Activated naive CD8-positive, alpha-beta T cell treated with anti-CD3 and anti-CD28 coated beads, Interleukin-2, amount 50 U/mL, for 16 hours (primary cell): Measurements from ENCODE around the gene GNAT2.
"Not testable (repeated sequence)": the region's sequence is repeated elsewhere in the genome, so short reads cannot be mapped to it uniquely, and the experiment has no call there.

Experiments
- DNase-seq: peaks from one replicate; pipeline ENCODE4 v3.0.0-alpha.2; 2020; ENCODE audit warnings: low read depth, low spot score

Gene GNAT2

DNA sequence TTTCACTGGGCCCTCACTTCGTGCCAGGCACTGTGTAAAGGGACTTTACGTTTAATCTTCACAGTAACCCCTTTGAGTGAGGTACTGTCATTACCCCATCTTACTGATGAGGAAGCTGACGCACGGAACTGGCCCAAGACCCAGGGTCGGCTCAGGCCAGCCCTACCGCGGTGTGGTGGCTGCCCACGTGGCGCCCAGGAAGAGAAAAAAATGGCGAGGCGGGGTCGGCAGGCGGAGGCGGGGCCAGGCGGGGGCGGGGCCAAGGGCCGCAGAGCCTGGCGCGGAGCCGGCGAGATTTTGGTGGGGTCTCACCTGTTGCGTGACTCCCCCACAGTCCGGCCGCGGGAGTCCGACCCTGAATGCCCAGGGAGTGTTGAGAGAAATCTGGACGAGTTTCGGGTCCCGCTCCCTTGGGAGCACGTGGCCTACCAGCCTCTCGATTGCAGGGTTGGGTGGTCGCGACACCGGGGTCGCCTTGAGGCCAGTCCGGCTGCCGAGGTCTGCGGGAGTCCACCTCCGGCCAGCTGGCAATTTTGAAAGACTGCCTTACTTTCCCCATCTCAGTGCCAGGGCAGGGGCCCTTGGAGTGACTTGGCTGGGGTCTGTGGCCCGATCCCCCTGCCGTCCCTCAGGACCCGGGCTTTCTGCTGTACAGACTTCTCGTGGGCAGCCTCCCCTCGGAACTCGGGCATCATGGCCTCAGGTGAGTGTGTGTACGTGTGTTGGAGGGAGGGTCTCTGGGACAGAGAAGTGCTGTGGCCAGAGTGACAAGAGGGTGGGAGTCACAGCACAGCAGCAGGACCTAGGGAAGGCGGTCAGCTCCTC, at the start of gene GNAT2, which contains the start of gene AMPD2:
Gene GNAT2 (minus strand): TSS at position 41 of the 825 bp plus-strand sequence. CDS start 6,746 bp downstream, outside the sequence.
Gene AMPD2 (plus strand): TSS at position 262 of the 825 bp plus-strand sequence. CDS start 1,339 bp downstream, outside the sequence.
- peak; percentile 37 for DNase-seq

DNA sequence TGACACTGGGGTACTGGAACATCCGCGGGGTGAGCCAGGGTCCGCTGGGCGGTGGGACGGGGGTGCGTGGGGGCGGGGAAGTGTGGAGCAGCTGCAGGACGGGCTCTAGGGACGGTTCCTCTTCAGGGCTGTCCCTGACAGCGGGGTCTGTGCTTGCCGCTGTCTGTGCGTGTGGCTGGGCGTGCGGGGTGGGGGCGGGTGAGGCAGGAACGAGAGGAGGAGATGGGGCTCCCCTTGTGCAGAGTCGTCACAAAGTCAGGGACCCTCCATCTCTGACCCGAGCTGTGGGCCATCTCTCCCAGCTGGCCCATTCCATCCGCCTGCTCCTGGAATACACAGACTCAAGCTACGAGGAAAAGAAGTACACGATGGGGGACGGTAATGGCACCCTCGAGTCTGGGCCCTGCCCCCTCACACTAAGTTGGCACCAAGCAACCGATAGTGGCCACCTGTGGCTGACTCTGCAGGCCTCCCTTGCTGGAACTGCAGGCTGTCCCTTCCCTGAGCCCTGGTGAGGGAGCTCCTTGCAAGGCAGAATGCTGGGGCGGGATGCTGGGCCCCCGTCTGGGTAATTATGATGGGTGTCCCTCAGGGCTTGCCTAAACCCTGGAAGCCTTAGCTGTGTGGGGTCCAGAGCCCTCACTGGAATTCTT, 48.8 kb upstream of the GNAT2 start:
- no peak for DNase-seq

DNA sequence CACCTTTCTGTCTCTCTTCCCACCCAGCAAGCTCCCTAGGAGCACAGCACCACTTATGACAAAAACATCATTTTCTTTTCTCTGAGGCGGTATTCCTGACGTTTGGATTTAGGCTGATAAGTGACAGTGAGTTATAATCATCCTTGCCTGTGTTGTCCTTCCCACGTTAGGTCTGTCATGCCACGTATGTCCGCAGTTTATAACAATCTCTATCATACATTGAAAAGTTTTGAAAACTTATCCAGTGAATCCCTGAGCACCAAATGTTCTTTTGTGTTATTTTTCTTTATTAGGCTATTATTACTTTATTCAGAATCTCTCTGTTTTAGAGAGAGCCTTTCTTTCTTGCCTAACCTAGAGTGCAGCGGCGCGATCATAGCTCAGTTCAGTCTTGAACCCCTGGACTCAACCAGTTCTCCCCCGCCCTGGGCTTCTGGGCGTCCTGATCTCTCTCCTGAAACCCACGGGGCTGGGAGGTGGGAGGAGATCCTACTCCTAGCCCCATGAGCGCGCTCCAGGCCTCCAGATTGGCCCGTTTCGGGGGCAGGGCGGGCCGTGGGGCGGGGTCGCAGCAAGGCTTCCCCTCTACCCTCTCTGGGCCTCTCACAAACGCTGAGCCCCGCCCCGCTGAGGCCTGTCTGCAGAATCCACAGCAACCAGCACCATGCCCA, 48.2 kb upstream of the GNAT2 start, which contains the start of gene GSTM2:
Gene GSTM2 (plus strand): TSS at position 606 of the 671 bp plus-strand sequence. CDS start 59 bp downstream, at position 665.
- DNase-seq = peak; percentile 80

DNA sequence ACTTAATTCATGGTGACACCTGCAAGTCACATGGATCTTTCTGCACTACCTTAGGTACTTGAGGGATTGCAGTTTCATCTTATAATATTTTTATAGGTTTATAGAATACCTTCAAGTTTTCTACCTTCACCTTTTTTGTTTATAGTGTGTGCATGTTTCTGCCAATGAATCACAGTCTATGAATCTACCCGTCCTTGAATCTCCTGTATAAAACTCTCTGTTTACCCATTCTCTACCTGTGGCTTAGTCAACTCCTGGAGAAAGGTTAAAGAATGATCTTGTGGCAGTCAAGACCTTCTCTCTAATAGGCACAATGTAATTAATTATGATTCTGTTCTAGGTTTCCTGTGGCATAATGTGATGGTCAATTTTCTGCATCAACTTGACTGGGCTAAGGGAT, 45.3 kb upstream of the GNAT2 start:
- no peak for DNase-seq

DNA sequence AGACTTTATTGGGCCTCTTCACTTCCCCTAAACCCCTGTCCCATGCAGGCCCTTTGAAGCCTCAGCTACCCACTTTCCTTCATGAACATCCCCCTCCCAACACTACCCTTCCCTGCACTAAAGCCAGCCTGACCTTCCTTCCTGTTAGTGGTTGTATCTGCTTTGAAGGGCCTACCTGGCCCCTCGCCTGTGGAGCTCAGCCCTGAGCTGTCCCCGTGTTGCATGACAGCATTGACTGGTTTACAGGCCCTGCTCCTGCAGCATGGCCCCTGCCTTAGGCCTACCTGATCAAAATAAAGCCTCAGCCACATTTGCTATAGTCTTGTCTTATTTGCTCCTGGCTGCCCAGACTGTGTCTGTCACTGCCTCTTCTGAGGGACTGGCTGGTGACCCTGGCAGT, 42.0 kb upstream of the GNAT2 start:
- DNase-seq = no peak

DNA sequence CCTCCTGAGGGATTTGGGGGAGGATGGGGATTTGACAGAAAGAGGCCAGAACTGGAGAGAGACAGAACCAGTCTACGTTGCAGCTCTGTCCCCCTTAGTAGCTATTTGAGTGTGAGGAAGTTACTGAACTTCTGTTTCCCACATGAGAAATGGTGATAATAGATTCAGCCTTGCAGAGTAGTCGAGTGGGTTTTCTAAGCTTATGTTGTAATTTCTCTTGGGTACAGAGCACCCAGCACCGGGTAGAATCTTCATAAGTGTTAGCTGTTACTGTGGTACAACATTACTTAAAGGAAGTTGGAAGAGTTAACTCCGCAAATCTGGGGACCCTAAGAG, 41.2 kb upstream of the GNAT2 start:
- DNase-seq = not testable (repeated sequence)

DNA sequence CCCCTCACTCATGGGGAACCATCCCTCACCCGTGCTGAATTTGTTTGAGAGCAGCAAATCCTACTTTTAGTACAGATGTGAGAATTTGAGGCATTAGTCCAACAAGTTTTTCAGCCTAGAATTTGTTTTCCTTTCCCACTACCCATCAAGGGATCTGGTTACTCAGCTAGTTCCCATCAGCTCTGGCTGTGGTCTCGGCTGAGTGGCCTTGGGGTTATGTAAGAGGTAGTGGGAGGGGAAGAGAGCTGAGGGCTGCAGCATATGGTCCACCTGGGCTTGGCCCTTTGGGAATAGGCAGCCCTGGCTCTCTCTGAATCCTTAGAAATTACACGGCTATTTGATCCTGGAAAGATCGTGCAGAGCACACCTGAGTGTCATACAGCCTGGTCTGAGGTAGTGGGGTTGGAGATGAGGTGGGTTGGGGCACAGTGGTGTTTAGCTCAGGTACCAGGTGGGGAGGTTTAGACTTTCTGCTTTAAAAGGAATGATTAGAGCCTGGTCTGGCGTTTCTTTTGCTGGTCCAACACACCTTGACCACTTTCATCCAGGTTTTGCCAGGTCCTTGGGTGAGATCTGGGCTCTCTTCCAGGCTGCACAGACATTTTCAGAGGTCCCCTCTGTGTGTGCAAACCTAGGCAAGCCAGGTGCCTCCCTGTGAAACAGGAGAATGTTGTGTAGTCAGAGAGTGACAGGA, 40.7 kb upstream of the GNAT2 start:
- no peak for DNase-seq

DNA sequence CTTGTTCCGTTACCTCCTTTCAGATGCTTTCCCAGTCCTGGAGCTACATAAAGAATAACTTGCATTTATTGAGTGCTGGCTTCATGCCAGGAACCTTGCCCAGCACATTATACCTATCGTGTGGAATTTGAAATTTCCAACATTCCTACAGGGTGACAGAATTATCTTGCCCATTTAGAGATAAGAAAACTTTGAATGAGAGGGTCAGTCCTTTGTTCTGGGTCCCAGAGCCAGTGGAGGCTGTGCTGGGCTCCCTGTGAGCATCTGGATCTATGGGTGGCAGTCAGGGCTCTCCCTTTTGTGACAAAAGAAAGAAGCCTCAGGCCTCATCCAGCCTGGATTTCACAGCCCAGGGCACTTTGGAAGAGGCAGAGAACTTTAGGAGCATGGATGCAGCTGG, 39.7 kb upstream of the GNAT2 start:
- no peak for DNase-seq

DNA sequence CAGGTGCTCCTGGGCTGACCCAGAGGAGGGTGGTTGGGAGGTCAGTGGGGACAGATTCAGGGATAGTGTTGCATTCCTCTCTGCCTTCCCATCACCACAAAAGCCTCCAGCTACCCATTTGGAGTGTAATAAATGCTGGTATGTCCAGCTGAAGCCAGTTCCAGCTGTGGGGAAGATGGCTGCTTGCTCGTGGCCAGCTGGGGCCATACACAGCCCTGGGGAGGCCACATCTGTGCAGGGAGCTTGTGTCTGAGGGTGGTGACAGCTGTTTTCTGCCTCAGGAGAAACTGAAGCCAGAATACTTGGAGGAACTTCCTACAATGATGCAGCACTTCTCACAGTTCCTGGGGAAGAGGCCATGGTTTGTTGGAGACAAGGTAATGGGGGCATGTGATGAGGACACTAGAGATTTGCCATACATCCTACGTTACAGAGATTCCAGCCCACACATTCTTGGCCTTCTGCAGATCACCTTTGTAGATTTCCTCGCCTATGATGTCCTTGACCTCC, 39.2 kb upstream of the GNAT2 start:
- DNase-seq = no peak

DNA sequence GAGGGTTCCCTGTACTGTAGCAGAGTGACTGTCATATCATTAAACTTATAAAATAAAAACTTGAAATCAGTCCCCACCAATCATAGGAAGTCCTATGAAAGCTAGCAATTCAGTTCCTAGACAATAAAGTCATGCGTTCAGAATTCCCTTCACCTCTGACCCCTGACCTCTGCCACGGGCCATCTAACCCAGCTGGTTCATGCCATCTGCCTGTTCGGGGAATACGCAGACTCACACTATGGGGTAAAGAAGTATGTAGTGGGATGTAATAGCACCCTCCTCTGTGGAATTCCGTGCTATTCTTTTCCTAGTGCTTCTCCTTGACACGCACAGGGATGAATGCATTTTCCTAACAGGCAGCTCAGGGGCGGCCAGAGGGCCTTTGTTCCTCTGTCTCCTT, 38.6 kb upstream of the GNAT2 start:
- no peak for DNase-seq

DNA sequence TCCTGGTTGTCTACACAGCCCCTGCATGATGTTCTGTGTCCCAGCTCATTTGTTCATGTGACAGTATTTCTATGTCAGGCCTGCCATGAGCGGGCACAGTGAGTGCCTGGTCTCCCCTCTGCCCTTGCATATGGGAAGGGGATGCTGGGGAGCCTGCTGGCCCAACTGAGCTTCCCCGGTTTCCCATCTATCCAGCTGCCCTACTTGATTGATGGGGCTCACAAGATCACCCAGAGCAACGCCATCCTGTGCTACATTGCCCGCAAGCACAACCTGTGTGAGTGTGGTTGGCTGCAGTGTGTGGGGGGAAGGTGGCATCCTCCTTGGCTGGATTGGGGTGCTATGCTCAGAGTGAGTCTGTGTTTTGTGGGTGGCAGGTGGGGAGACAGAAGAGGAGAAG, 38.0 kb upstream of the GNAT2 start:
- no peak for DNase-seq

DNA sequence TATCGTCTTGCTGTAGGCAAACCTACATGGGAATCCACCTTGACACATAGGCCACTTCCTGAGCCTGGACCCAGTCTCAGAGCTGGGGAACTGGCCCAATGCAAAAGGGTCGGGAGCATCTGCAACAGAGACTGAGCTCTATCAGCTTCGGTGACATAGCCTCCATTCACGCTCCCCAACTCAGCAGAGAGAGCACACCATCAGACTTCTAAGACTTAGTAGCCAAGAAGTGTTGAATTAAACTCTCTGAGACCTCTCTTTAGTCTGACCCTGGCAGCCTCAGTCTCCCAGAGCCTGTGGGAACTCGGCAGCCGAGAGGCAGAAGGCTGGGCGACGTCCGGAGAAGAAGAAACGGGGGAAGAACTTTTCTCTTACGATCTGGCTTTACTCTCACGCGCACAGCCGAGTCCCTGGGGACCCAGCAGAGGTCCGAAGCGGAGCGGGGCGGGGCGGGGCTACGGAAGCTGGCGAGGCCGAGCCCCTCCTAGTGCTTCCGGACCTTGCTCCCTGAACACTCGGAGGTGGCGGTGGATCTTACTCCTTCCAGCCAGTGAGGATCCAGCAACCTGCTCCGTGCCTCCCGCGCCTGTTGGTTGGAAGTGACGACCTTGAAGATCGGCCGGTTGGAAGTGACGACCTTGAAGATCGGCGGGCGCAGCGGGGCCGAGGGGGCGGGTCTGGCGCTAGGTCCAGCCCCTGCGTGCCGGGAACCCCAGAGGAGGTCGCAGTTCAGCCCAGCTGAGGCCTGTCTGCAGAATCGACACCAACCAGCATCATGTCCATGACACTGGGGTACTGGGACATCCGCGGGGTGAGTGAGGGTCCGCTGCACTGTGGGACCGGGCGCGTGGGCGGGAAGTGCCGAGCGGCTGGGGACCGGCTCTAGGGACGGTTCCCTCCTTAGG, 36.5 kb upstream of the GNAT2 start, which contains the start of gene GSTM4:
Gene GSTM4 (plus strand): TSS at position 485 of the 905 bp plus-strand sequence. CDS start 291 bp downstream, at position 776.
- peak; percentile 26 for DNase-seq

DNA sequence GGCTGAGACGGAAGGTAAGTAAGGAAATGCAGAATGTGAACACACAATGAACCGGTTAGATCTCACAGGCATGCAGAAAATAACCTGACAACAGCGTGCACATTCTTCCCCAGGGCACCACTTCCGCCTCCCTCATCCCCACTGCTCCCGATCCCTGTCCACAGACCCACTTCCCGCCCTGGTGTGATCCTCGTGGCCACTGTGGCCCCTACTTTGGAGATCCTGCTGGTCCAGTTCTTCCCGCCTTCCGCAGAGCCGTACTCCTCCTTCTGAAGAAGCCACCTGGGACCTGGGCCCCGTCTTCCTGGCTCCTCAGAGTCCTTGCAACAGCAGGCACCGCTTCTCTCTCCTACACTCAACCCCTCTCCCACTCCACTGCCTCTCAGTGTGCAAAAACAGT, 35.1 kb upstream of the GNAT2 start:
- DNase-seq = no peak

DNA sequence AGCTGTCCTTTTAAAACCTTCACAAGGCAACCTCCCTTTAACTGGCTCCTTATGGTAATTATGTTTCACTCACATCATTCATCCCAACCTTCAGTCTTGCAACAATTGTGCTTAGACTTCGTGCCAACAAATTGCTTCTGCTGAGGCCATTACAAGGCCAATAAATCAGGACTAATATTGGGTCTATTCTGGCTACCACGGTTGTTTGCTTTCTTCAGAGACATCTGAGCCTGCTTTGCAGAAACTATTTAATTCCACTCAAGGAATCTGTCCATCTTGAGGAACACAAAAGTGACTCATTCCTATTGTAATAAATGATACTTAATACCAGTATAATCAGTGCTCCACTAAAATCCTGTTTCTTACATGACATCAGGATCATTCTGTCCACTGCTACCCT, 33.9 kb upstream of the GNAT2 start:
- DNase-seq = no peak

DNA sequence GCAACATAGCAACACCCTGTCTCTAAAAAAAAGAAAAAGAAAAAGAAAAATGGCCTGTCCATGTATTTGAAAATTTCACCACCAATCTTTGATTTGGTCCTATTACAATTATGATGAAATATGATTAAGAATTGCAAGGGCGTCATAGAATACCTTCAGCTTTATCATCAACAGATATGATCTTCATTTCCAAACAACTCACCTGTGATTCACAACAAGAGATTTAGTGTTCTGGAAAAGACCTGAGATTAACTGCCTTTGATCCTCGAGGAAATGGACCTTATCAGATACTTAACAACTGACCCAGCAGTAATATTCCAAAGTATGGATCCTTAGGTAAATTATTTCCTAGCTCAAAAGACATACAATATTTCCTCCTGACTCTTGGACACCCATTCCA, 33.0 kb upstream of the GNAT2 start:
- DNase-seq = no peak

DNA sequence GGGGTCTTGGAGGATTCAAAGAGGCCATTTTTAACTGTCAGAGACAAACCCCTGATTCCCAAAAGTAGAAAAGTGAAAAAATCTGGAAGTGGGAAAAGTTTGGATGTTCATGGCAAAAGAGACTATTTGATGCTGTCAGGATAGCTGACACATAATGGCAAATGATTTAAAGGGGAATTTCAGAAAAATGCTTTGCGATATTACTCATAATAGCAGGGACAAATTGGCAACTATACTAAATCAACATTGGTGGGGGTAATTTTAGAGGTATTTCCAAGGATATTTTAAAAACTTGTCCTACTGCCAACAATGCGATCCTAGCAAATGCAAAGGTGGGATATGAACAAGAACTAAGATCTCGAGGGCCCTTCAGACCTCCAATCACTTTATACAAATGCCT, 31.2 kb upstream of the GNAT2 start:
- DNase-seq = no peak

DNA sequence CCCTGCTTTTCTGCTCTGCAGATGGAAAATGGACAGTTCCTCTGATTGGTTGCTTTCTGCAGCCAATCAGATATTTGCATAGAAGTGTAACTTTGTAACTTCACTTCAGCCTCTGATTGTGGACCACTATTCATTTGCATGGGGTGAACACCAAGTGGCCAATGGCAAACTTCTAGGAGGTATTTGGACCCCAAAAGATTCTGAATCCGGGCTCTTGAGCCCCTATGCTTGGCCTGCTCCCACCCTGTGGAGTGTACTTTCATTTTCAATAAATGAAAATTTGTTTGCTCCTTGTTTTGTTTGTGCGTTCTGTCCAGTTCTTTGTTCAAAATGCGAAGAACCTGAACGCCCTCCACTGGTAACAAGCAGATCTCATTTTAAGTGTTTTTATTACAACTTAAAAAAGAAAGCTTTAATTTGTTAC, 30.1 kb upstream of the GNAT2 start:
- DNase-seq = no peak

DNA sequence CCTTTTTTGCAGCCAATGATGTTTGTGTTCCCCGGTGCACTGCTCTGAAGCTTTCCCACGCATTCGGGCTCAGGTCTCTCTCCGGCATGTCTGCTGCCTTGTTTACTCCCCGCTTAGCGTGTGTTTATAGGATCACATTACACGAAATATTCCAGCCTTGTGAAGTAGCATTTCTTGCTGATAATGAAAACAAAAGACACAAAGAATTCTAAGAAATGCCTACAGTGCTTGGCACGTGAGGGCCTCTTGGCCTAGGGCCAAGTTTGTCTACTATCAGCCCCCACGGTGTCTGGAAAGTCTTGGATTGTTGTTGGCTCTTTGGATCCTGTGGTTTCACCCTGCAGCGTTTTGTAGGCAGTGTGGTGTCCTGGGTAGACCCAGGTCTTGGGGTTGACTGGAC, 25.3 kb upstream of the GNAT2 start:
- no peak for DNase-seq

DNA sequence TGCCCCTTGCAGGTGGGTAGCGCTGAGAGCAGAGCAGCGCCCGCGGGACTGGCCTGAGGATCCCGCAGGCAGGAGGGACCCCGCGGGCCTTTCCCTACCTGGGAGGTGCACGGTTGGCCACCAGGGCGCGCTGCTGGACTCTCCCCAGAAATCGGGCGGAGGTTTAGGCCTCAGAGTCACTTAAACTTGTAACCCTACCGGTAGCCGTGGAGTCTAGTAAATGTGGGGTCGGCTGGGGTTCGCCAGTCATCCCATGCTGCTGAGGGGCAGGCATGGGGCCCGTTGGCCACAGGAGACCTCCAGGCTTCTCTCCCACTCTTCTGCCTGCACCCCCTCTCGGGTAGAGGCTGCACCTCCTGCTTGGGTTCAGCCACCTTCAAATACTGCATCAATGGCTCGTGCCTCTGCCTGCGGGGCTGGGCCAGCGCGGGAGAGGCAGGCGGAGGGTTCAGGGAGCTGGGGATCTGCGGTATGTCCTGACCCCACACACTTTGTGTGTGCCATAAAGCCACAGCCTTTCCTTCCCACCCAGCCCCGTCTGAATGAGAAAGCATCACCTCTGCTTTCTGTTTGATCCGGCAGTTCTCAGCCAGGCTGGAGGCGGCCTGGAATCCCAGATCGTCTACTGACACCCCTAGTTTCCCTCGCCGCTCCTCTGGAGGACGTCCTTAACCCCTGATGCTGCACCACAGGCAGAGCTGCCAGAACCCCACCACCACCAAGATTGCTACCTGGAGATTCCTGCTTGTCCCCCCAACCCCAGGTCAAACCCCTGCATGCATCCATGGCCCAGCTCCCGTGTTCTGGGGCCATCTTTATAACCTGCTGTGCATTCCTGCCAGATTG, 24.2 kb upstream of the GNAT2 start:
- DNase-seq = peak; percentile 77
